ENCODE measurements around the gene AOPEP.

DNA sequence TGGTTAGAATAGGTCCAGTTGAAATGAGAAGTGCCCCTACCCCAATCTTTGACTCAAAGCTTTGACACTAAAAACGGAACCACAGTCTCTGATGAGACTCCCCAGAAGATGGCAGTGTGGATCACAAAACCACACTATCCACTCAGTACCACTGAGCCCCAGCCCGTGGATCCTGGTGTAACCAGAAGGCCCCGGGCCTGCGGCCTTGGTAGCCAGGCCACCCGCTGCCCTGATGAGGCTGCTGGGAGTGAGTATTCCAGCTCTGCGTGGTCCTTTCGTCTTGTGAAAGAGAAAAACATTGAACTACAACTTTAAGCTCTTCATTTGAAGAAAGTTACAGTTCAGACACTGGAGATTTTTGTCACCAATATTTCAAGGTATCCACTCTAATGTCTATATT lies 45.0 kb upstream of the AOPEP start:
- TF ChIP-seq GABPB1 (CRISPR knock-in tag; IDR thresholded peaks at IDR 0.05) (no peak), NR2C2 (CRISPR knock-in tag; IDR thresholded peaks at IDR 0.05) (no peak), STAT6 (CRISPR knock-in tag; conservative IDR thresholded peaks at IDR 0.05; ENCODE audit: low read depth) (no peak), ESRRA (CRISPR knock-in tag; IDR thresholded peaks at IDR 0.05; ENCODE audit: borderline replicate concordance) (no peak), E2F5 (CRISPR knock-in tag; IDR thresholded peaks at IDR 0.05) (no peak), ATF3 (CRISPR knock-in tag; conservative IDR thresholded peaks at IDR 0.05) (no peak), USF1 (CRISPR knock-in tag; IDR thresholded peaks at IDR 0.05) (no peak), SP1 (CRISPR knock-in tag; conservative IDR thresholded peaks at IDR 0.05) (no peak), ZNF263 (CRISPR knock-in tag; IDR thresholded peaks at IDR 0.05; ENCODE audit: low read depth) (no peak)
- TF ChIP-seq, protein P1, sequence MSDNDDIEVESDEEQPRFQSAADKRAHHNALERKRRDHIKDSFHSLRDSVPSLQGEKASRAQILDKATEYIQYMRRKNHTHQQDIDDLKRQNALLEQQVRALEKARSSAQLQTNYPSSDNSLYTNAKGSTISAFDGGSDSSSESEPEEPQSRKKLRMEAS (CRISPR knock-in tag; IDR thresholded peaks at IDR 0.05) = no peak
- TF ChIP-seq, protein P2, sequence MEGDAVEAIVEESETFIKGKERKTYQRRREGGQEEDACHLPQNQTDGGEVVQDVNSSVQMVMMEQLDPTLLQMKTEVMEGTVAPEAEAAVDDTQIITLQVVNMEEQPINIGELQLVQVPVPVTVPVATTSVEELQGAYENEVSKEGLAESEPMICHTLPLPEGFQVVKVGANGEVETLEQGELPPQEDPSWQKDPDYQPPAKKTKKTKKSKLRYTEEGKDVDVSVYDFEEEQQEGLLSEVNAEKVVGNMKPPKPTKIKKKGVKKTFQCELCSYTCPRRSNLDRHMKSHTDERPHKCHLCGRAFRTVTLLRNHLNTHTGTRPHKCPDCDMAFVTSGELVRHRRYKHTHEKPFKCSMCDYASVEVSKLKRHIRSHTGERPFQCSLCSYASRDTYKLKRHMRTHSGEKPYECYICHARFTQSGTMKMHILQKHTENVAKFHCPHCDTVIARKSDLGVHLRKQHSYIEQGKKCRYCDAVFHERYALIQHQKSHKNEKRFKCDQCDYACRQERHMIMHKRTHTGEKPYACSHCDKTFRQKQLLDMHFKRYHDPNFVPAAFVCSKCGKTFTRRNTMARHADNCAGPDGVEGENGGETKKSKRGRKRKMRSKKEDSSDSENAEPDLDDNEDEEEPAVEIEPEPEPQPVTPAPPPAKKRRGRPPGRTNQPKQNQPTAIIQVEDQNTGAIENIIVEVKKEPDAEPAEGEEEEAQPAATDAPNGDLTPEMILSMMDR (IDR thresholded peaks at IDR 0.05) = 0 out of 2 replicates have a peak, but pooled peaks have one; percentile 36
- TF ChIP-seq, protein P3, sequence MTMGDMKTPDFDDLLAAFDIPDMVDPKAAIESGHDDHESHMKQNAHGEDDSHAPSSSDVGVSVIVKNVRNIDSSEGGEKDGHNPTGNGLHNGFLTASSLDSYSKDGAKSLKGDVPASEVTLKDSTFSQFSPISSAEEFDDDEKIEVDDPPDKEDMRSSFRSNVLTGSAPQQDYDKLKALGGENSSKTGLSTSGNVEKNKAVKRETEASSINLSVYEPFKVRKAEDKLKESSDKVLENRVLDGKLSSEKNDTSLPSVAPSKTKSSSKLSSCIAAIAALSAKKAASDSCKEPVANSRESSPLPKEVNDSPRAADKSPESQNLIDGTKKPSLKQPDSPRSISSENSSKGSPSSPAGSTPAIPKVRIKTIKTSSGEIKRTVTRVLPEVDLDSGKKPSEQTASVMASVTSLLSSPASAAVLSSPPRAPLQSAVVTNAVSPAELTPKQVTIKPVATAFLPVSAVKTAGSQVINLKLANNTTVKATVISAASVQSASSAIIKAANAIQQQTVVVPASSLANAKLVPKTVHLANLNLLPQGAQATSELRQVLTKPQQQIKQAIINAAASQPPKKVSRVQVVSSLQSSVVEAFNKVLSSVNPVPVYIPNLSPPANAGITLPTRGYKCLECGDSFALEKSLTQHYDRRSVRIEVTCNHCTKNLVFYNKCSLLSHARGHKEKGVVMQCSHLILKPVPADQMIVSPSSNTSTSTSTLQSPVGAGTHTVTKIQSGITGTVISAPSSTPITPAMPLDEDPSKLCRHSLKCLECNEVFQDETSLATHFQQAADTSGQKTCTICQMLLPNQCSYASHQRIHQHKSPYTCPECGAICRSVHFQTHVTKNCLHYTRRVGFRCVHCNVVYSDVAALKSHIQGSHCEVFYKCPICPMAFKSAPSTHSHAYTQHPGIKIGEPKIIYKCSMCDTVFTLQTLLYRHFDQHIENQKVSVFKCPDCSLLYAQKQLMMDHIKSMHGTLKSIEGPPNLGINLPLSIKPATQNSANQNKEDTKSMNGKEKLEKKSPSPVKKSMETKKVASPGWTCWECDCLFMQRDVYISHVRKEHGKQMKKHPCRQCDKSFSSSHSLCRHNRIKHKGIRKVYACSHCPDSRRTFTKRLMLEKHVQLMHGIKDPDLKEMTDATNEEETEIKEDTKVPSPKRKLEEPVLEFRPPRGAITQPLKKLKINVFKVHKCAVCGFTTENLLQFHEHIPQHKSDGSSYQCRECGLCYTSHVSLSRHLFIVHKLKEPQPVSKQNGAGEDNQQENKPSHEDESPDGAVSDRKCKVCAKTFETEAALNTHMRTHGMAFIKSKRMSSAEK (CRISPR knock-in tag; IDR thresholded peaks at IDR 0.05; ENCODE audit: borderline replicate concordance) = no peak

Measured in WTC11 (cell line).